WERI-Rb-1 (cell line): ENCODE data around the gene ZNF100.
"Not testable (repeated sequence)": the region's sequence is repeated elsewhere in the genome, so short reads cannot be mapped to it uniquely, and the experiment has no call there.

Source experiments
- DNase-seq: peaks from one replicate; pipeline ENCODE4 v3.0.0-alpha.2; 2020
- H3K27ac ChIP-seq: fragments of 250-450 bp; sonication (Bioruptor Pico); 2 replicates; pipeline ENCODE4 v1.5.1; 2020; ENCODE audit warnings: mild to moderate bottlenecking, moderate library complexity
- H3K27me3 ChIP-seq: fragments of 250-450 bp; sonication (Bioruptor Pico); 2 replicates; pipeline ENCODE4 v1.5.1; 2021; ENCODE audit warnings: mild to moderate bottlenecking, low read depth, moderate library complexity; ENCODE audit not compliant: insufficient read depth, severe bottlenecking
- H3K36me3 ChIP-seq: fragments of 250-450 bp; sonication (Bioruptor Pico); 2 replicates; pipeline ENCODE4 v1.5.1; 2020; ENCODE audit warnings: mild to moderate bottlenecking, moderate library complexity
- H3K4me3 ChIP-seq: 2 replicates; pipeline ENCODE4 v1.5.1; 2011; ENCODE audit warnings: low read depth, mild to moderate bottlenecking, control low read depth, low read length
- H3K9me3 ChIP-seq: fragments of 250-450 bp; sonication (Bioruptor Pico); 2 replicates; pipeline ENCODE4 v1.5.1; 2021; ENCODE audit warnings: mild to moderate bottlenecking, moderate library complexity; ENCODE audit not compliant: severe bottlenecking
- TF ChIP-seq, protein P1 (sequence below): IDR thresholded peaks from 2 replicates; pipeline ENCODE4 v1.5.1; 2011; ENCODE audit warnings: low read depth, mild to moderate bottlenecking, control low read depth, inconsistent platforms, low read length

The ZNF100 gene

DNA sequence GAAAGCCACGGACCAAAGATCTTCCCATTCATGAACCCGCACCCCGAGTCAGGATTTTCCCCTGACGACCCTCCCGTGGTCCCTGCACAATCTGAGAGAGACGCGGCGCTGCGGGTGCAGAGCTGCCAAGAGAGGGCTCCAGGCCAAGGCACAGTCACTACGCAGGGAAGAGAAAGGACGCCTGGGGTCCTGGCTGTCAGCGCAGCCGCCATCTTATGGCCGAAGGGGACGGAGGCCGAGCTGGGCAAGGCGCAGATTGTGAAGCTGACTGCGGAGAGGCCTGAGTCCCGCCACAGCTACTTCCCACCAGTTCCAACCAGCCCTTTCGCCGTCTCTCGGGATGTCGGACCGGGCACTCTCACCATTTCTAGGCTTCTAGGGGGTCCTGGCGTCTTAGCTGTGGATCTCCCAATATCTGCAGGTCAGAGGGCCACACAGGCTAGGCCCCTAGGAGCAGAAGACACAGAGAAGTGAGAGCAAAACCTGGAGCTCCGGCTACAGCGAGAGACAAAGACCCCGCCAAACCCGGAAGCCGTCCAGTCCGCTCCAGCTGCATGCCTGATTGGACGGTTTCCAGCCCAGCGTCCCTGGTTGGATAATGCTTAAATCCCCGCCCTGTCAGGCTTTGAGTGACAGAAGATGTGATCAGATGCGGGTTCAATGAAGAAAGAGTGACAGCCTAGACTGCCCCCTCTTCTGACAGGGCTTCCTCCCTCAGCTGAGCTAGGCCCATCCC, at the start of gene ZNF100:
Gene ZNF100, minus strand, starts transcription at position 515 of the 736 bp plus-strand sequence. Its CDS starts 150 bp downstream, at position 365.
- Histone ChIP-seq H3K9me3 (no peaks in the 10 kb centered on the region), H3K27ac (peak within 1 kb of the TSS; percentile 89), H3K36me3 (peaks cover 35% of the 10 kb centered on the region), H3K4me3 (peak within 1 kb of the TSS; percentile 100), H3K27me3 (no peaks in the 10 kb centered on the region)
- DNase-seq = peak; percentile 95
- TF ChIP-seq, protein P1, sequence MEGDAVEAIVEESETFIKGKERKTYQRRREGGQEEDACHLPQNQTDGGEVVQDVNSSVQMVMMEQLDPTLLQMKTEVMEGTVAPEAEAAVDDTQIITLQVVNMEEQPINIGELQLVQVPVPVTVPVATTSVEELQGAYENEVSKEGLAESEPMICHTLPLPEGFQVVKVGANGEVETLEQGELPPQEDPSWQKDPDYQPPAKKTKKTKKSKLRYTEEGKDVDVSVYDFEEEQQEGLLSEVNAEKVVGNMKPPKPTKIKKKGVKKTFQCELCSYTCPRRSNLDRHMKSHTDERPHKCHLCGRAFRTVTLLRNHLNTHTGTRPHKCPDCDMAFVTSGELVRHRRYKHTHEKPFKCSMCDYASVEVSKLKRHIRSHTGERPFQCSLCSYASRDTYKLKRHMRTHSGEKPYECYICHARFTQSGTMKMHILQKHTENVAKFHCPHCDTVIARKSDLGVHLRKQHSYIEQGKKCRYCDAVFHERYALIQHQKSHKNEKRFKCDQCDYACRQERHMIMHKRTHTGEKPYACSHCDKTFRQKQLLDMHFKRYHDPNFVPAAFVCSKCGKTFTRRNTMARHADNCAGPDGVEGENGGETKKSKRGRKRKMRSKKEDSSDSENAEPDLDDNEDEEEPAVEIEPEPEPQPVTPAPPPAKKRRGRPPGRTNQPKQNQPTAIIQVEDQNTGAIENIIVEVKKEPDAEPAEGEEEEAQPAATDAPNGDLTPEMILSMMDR = no peak

DNA sequence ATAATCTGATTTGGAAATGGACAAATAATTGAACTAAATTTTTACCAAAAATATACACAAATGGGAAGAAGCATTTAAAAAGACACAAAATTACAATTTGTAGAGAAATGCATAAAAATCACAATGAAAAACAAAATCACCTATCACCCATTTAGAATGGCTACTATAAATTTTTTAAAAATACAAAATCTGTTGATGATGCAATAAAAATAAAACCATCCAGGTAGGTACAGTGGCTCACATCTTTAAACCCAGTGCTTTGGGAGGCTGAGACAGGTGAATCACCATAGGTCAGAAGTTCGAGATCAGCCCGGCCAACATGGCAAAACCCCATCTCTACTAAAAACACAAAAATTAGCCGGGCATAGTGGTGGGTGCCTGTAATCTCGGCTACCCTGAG, 45.1 kb upstream of the ZNF100 start:
- DNase-seq = no peak
- Histone ChIP-seq H3K27me3 (no peaks in the 10 kb centered on the region), H3K27ac (no peak overlapping the region), H3K9me3 (peaks cover 37% of the 10 kb centered on the region), H3K4me3 (no peak overlapping the region), H3K36me3 (peaks cover 87% of the 10 kb centered on the region)
- TF ChIP-seq, protein P1 = no peak

DNA sequence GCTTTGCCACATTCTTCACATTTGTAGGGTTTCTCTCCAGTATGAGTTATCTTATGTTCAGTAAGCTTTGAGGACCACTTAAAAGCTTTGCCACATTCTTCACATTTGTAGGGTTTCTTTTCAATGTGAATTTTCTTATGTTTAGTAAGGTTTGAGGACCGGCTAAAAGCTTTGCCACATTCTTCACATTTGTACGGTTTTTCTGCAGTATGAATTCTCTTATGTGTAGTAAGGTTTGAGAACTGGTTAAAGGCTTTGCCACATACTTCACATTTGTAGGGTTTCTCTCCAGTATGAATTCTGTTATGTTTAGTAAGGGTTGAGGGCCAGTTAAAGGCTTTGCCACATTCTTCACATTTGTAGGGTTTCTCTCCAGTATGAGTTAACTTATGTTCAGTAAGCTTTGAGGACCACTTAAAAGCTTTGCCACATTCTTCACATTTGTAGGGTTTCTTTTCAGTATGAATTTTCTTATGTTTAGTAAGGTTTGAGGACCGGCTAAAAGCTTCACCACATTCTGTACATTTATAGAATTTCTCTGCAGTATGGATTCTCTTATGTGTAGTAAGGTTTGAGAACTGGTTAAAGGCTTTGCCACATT, 41.1 kb upstream of the ZNF100 start:
- not testable (repeated sequence) for H3K4me3 ChIP-seq, H3K27ac ChIP-seq, DNase-seq, H3K27me3 ChIP-seq
- Histone ChIP-seq H3K9me3 (peaks cover 45% of the 10 kb centered on the region), H3K36me3 (peaks cover 57% of the 10 kb centered on the region)

DNA sequence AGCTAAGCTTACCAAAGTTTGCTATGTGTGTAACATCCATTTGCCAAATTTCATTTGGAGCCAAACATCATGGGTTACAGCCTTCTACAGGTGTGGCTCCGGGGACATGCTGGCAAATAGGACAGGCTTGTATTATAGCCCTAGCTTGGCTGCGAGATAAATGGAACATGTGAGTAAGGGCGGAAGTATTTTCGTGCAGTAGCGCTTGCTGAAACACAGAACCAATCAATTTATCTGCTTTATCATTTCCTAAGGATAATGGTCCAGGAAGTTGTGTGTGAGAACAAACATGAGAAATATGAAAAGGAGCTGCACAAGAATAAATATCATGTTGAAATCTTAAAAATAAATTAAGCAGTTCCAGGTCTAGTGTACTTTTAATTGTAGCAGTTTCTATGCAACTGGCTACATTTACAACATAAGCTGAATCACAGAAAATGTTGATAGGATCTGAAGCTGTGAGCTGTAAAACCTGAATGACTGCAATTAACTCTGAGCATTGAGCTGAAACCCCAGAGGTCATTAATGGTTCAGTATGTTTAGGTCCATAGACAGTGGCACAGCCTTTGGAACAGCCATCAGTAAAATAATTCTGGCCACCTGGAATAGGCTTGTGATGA, 22.2 kb upstream of the ZNF100 start:
- DNase-seq = no peak
- no peak overlapping the region for H3K4me3 ChIP-seq
- peaks cover 4% of the 10 kb centered on the region for H3K27me3 ChIP-seq
- no peak overlapping the region for H3K27ac ChIP-seq
- no peaks in the 10 kb centered on the region for H3K36me3 ChIP-seq
- TF ChIP-seq, protein P1 = no peak
- no peaks in the 10 kb centered on the region for H3K9me3 ChIP-seq

DNA sequence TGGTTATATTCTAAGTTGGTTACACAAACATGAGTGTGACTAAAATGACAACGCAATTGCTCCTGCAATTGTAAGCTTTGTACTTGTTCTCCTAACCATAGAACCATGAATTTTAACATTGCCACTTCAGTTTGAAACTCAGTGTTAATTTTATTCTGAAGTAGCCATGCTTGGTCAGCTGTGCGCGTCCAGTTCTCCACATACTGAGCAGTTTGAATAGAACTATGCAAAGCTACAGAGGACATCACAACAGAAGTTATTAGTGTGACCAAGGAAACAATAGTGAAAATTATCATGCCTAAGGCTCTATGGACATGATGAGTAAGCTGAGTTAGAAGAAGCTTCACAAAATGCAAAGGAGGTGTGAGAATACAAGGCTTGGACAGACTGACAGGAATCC, 19.6 kb upstream of the ZNF100 start:
- TF ChIP-seq, protein P1 = no peak
- H3K27ac ChIP-seq = no peak overlapping the region
- DNase-seq = no peak
- H3K4me3 ChIP-seq = no peak overlapping the region
- no peaks in the 10 kb centered on the region for H3K9me3 ChIP-seq
- H3K36me3 ChIP-seq = no peaks in the 10 kb centered on the region
- H3K27me3 ChIP-seq = peaks cover 4% of the 10 kb centered on the region

DNA sequence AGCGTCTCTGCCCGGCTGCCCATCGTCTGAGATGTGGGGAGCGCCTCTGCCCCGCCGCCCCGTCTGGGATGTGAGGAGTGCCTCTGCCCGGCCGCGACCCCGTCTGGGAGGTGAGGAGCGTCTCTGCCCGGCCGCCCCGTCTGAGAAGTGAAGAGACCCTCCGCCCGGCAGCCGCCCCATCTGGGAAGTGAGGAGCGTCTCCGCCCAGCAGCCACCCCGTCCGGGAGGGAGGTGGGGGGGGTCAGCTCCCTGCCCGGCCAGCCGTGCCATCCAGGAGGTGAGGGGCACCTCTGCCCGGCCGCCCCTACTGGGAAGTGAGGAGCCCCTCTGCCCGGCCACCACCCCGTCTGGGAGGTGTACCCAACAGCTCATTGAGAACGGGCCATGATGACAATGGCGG, 8.4 kb upstream of the ZNF100 start:
- H3K9me3 ChIP-seq, H3K27me3 ChIP-seq, H3K27ac ChIP-seq, DNase-seq, H3K36me3 ChIP-seq, H3K4me3 ChIP-seq: not testable (repeated sequence)

DNA sequence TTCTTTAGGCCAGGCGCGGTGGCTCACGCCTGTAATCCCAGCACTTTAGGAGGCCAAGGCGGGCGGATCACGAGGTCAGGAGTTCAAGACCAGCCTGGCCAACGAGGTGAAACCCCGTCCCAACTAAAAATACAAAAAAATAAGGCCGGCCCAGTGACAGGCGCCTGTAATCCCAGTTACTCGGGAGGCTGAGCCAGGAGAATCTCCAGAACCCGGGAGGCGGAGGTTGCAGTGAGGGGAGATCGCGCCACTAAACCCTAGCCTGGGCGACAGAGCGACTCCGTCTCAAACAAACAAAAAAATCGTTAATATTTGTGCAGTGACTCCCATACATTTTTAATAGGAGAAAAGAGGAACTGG, 694 bp downstream of the ZNF100 start:
- not testable (repeated sequence) for H3K27me3 ChIP-seq
- peak overlapping the region; percentile 89 for H3K27ac ChIP-seq
- DNase-seq = peak; percentile 15

More for the DNA sequence above, 694 bp downstream of the ZNF100 start:
- not testable (repeated sequence) for H3K9me3 ChIP-seq
- H3K36me3 ChIP-seq = peaks cover 41% of the 10 kb centered on the region
- H3K4me3 ChIP-seq = peak overlapping the region; percentile 100
